H1 (cell line): Measurements from ENCODE around the gene PRKCH. TPM values are rescaled to one million over a fixed set of nuclear protein-coding genes. Genes with fewer than 3 reads are reported as not detected.

Experiments
- BACH1 ChIP-seq: IDR thresholded peaks from 2 replicates; pipeline ENCODE4 v1.6.1; 2012; ENCODE audit warnings: low read length, improper control_type of control experiment
- CHD7 ChIP-seq: fragments of 300-600 bp; sonication (generic); IDR thresholded peaks from 2 replicates; pipeline ENCODE4 v1.7.1; 2012; ENCODE audit warnings: low read length, moderate library complexity, mild to moderate bottlenecking, inconsistent platforms; ENCODE audit not compliant: insufficient replicate concordance
- CTCF ChIP-seq, 3 experiments: IDR thresholded peaks; 1 replicate in 2 of 3; 2 replicates in 1 of 3; pipeline versions ENCODE4 v1.5.1 to v1.6.1; 2011; ENCODE audit warnings: low read length in 3 of 3, mild to moderate bottlenecking in 3 of 3, inconsistent platforms in 2 of 3, low read depth in 1 of 3, moderate library complexity in 1 of 3; ENCODE audit not compliant: insufficient read depth in 1 of 3; ENCODE audit errors: control extremely low read depth in 1 of 3
- JUND ChIP-seq: IDR thresholded peaks from 2 replicates; pipeline ENCODE4 v1.6.1; 2011; ENCODE audit warnings: mild to moderate bottlenecking, improper control_type of control experiment, low read length
- SIN3A ChIP-seq, 2 experiments: IDR thresholded peaks in 1 of 2; conservative IDR thresholded peaks in 1 of 2; 2 replicates each; pipeline ENCODE4 v1.6.1; 2011 to 2012; ENCODE audit warnings: low read length in 2 of 2, improper control_type of control experiment in 1 of 2, low read depth in 1 of 2, mild to moderate bottlenecking in 1 of 2
- SUZ12 ChIP-seq: fragments of 200-600 bp; sonication (generic); IDR thresholded peaks from 2 replicates; pipeline ENCODE4 v1.6.1; 2012; ENCODE audit warnings: mild to moderate bottlenecking, inconsistent platforms, low read length, moderate library complexity, mixed read lengths
- polyA plus RNA-seq, 7 experiments: library from polyadenylated mRNA; depleted of rRNA in 3 of 7; stranded (reverse) in 5 of 7; unstranded in 2 of 7; fragments of >200 nt in 5 of 7; fragments of 200-250 nt in 2 of 7; gene quantifications; 1 replicate in 5 of 7; 2 replicates in 1 of 7; 4 replicates in 1 of 7; pipeline versions ENCODE4 v1.2.1 to v1.2.3, GENCODE V29; 2011 to 2013; ENCODE audit warnings: missing spikeins in 2 of 7, mixed read lengths in 2 of 7
- total RNA-seq: library from RNA; stranded (reverse); fragmentation: NEBNext Ultra II Directional; extraction: Animal tissue kit (Norgen Biotek cat#: 25700); gene quantifications from 2 replicates; pipeline ENCODE4 v1.2.1, GENCODE V29; 2021
- TF ChIP-seq, protein P1 (sequence below): IDR thresholded peaks from 2 replicates; pipeline ENCODE4 v1.6.1; 2011; ENCODE audit warnings: low read depth, mild to moderate bottlenecking, low read length; ENCODE audit not compliant: insufficient read depth

The PRKCH gene
- total and polyA plus RNA-seq, 2 of the 8 experiments (the other 6 are each of a cell fraction or from before 2014, with no cell fraction given) = 6.4 to 7.0 TPM

DNA sequence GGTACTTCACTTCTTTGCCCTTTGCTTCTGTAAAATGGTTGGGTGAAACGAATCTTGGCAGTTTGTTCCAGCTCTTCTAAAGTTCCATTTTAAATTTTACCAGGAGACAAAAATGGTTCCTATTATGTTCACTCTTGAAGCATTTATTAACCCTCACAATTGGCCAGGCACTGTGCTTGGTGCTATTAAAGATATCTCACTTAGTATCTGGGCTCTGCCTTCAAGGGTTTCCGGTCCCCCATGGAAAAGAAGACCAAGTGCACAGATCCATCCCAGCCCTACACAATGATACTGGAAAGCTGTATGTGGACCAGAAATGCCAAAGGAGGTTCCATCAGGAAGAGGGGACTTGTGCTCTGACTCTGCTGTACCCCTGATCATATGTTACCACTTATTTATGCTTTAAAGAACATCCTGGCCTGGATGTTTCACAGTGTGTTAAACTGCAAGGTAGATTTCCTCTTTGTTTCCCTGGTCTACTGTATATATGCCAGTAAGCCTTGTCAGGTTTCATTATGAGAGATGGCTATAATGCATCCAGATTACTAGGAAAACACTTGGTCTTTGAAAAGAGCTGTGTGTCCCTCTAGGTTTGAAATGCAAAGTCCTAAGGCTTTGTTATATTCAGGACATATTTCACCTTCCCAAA lies 154.8 kb downstream of the PRKCH start (continued):
- TF ChIP-seq CHD7 = no peak
- TF ChIP-seq, protein P1, sequence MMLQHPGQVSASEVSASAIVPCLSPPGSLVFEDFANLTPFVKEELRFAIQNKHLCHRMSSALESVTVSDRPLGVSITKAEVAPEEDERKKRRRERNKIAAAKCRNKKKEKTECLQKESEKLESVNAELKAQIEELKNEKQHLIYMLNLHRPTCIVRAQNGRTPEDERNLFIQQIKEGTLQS = no peak
- no peak for TF ChIP-seq SUZ12
- no peak for TF ChIP-seq CTCF (IDR thresholded peaks at IDR 0.05; ENCODE audit: control extremely low read depth in 1 of 3, insufficient read depth in 1 of 3, low read depth in 1 of 3, low read length in 3 of 3)
- TF ChIP-seq BACH1 = no peak
- no peak for TF ChIP-seq JUND
- TF ChIP-seq SIN3A (conservative IDR thresholded peaks at IDR 0.05 in 1 of 2, IDR thresholded peaks at IDR 0.05 in 1 of 2; ENCODE audit: low read depth in 1 of 2, low read length in 2 of 2) = no peak
